Measurements from ENCODE around the gene PRKCSH. TPM values are rescaled to one million over a fixed set of nuclear protein-coding genes. Genes with fewer than 3 reads are reported as not detected.

Gene PRKCSH
- total RNA-seq, 1 donor from 2014 or later, result 318 TPM

- no peak overlapping the region for H3K27ac Mint-ChIP-seq (ENCODE audit: unreplicated experiment)
- H3K9me3 Mint-ChIP-seq (ENCODE audit: low read depth), result no peaks in the 10 kb centered on the region
- peaks cover 12% of the 10 kb centered on the region for H3K36me3 Mint-ChIP-seq (ENCODE audit: low read depth)
- peak overlapping the region; percentile 31 for H3K4me3 Mint-ChIP-seq (ENCODE audit: unreplicated experiment)
- no peaks in the 10 kb centered on the region for H3K27me3 Mint-ChIP-seq (ENCODE audit: low read depth)
- H3K4me1 Mint-ChIP-seq (ENCODE audit: low read depth), result peaks cover 24% of the 10 kb centered on the region
- DNase-seq (ENCODE audit: low spot score), result no peak
- TF ChIP-seq CTCF (IDR thresholded peaks at IDR 0.05), result no peak
Measured at GRCh38 chr19:11437955-11438354, 2.5 kb downstream of the PRKCSH start.

GRCh38 chr19:11444059-11444458 lies 8.6 kb downstream of the PRKCSH start:
- Mint-ChIP-seq H3K4me3 (ENCODE audit: unreplicated experiment) (no peak overlapping the region), H3K36me3 (ENCODE audit: low read depth) (peaks cover 15% of the 10 kb centered on the region), H3K4me1 (ENCODE audit: low read depth) (peaks cover 3% of the 10 kb centered on the region), H3K9me3 (ENCODE audit: low read depth) (no peaks in the 10 kb centered on the region), H3K27me3 (ENCODE audit: low read depth) (no peaks in the 10 kb centered on the region), H3K27ac (ENCODE audit: unreplicated experiment) (no peak overlapping the region)
- no peak for TF ChIP-seq CTCF (IDR thresholded peaks at IDR 0.05)
- DNase-seq (ENCODE audit: low spot score), result no peak

- no peak for TF ChIP-seq CTCF (IDR thresholded peaks at IDR 0.05)
- Mint-ChIP-seq H3K9me3 (ENCODE audit: low read depth) (no peaks in the 10 kb centered on the region), H3K36me3 (ENCODE audit: low read depth) (peaks cover 17% of the 10 kb centered on the region), H3K4me3 (ENCODE audit: unreplicated experiment) (no peak overlapping the region), H3K27me3 (ENCODE audit: low read depth) (no peaks in the 10 kb centered on the region), H3K4me1 (ENCODE audit: low read depth) (peaks cover 3% of the 10 kb centered on the region), H3K27ac (ENCODE audit: unreplicated experiment) (no peak overlapping the region)
- no peak for DNase-seq (ENCODE audit: low spot score)
Measured at GRCh38 chr19:11445141-11445540, 9.7 kb downstream of the PRKCSH start.

GRCh38 chr19:11446271-11446651 lies 10.8 kb downstream of the PRKCSH start:
- Mint-ChIP-seq H3K27me3 (ENCODE audit: low read depth) (no peaks in the 10 kb centered on the region), H3K9me3 (ENCODE audit: low read depth) (no peaks in the 10 kb centered on the region), H3K27ac (ENCODE audit: unreplicated experiment) (no peak overlapping the region), H3K36me3 (ENCODE audit: low read depth) (peaks cover 16% of the 10 kb centered on the region), H3K4me1 (ENCODE audit: low read depth) (no peaks in the 10 kb centered on the region), H3K4me3 (ENCODE audit: unreplicated experiment) (no peak overlapping the region)
- DNase-seq (ENCODE audit: low spot score), result no peak
- no peak for TF ChIP-seq CTCF (IDR thresholded peaks at IDR 0.05)

- H3K4me1 Mint-ChIP-seq (ENCODE audit: low read depth), result no peaks in the 10 kb centered on the region
- H3K27me3 Mint-ChIP-seq (ENCODE audit: low read depth), result no peaks in the 10 kb centered on the region
- no peak for DNase-seq (ENCODE audit: low spot score)
Measured at GRCh38 chr19:11446652-11447301, 11.3 kb downstream of the PRKCSH start.

More at GRCh38 chr19:11446652-11447301, 11.3 kb downstream of the PRKCSH start:
- no peaks in the 10 kb centered on the region for H3K9me3 Mint-ChIP-seq (ENCODE audit: low read depth)
- peak; percentile 84 for TF ChIP-seq CTCF (IDR thresholded peaks at IDR 0.05)
- H3K36me3 Mint-ChIP-seq (ENCODE audit: low read depth), result peaks cover 14% of the 10 kb centered on the region
- H3K4me3 Mint-ChIP-seq (ENCODE audit: unreplicated experiment), result no peak overlapping the region
- no peak overlapping the region for H3K27ac Mint-ChIP-seq (ENCODE audit: unreplicated experiment)

Data from chondrocyte (in vitro differentiated cells).